CD8-positive, alpha-beta memory T cell (primary cell): ENCODE measurements around the gene DNAJB1. TPM values are rescaled to one million over a fixed set of nuclear protein-coding genes. Genes with fewer than 3 reads are reported as not detected.
"Not testable (repeated sequence)": the region's sequence is repeated elsewhere in the genome, so short reads cannot be mapped to it uniquely, and the experiment has no call there.

Source experiments
- CTCF ChIA-PET: fragments of 350-600 bp; sonication (Branson Sonifier 250); formaldehyde crosslinking; loops from one replicate; lab custom pipeline; 2021; ENCODE audit warnings: antibody characterized with exemption; lab: Charles Lee
- POLR2A ChIA-PET: fragments of 350-600 bp; sonication (Branson Sonifier 250); formaldehyde crosslinking; loops from one replicate; lab custom pipeline; 2021; ENCODE audit warnings: antibody characterized with exemption; lab: Charles Lee
- DNase-seq, 5 donors: peaks; one replicate each; pipeline versions ENCODE4 v3.0.0 to v3.0.0-alpha.2; 2020 to 2022; ENCODE audit warnings: mixed read lengths in 1 of 5
- H3K27ac ChIP-seq: one replicate; pipeline ENCODE4 v1.7.0; 2013; ENCODE audit warnings: low read depth, mild to moderate bottlenecking, low read length, moderate library complexity
- H3K27me3 ChIP-seq: 2 replicates; pipeline ENCODE4 v1.7.0; 2013; ENCODE audit warnings: low read length, mild to moderate bottlenecking; ENCODE audit not compliant: insufficient read depth, poor library complexity, severe bottlenecking
- H3K36me3 ChIP-seq: 2 replicates; pipeline ENCODE4 v1.7.0; 2013; ENCODE audit warnings: mild to moderate bottlenecking, low read length, moderate library complexity; ENCODE audit not compliant: insufficient read depth
- H3K4me1 ChIP-seq: 2 replicates; pipeline ENCODE4 v1.7.0; 2013; ENCODE audit warnings: mild to moderate bottlenecking, low read length, moderate library complexity; ENCODE audit not compliant: insufficient read depth
- H3K4me3 ChIP-seq: 2 replicates; pipeline ENCODE4 v1.7.0; 2013; ENCODE audit warnings: mild to moderate bottlenecking, low read length
- H3K9me3 ChIP-seq: 2 replicates; pipeline ENCODE4 v1.7.0; 2013; ENCODE audit warnings: mild to moderate bottlenecking, low read length
- H3K27ac Mint-ChIP-seq, 8 donors: one replicate each; pipeline ENCODE4 v1.8.0; 2020 to 2021; ENCODE audit warnings: mixed read lengths in 8 of 8, mild to moderate bottlenecking in 6 of 8, inconsistent platforms in 3 of 8, moderate library complexity in 3 of 8
- H3K27me3 Mint-ChIP-seq, 2 donors: one replicate each; pipeline ENCODE4 v1.8.0; 2020 to 2021; ENCODE audit warnings: mixed read lengths in 2 of 2, mild to moderate bottlenecking in 1 of 2, moderate library complexity in 1 of 2
- H3K36me3 Mint-ChIP-seq, 3 donors: one replicate each; pipeline ENCODE4 v1.8.0; 2020 to 2021; ENCODE audit warnings: mixed read lengths in 3 of 3, inconsistent platforms in 1 of 3, mild to moderate bottlenecking in 1 of 3
- H3K4me1 Mint-ChIP-seq, 3 donors: one replicate each; pipeline ENCODE4 v1.8.0; 2020 to 2021; ENCODE audit warnings: mixed read lengths in 3 of 3, inconsistent platforms in 1 of 3, mild to moderate bottlenecking in 1 of 3
- H3K4me3 Mint-ChIP-seq, 7 donors: one replicate each; pipeline ENCODE4 v1.8.0; 2020 to 2021; ENCODE audit warnings: mixed read lengths in 7 of 7, mild to moderate bottlenecking in 6 of 7, moderate library complexity in 4 of 7, inconsistent platforms in 2 of 7
- H3K9me3 Mint-ChIP-seq, 5 donors: one replicate each; pipeline ENCODE4 v1.8.0; 2020 to 2022; ENCODE audit warnings: mixed read lengths in 5 of 5, mild to moderate bottlenecking in 3 of 5, moderate library complexity in 2 of 5, inconsistent platforms in 1 of 5
- polyA plus RNA-seq: library from polyadenylated mRNA; unstranded; fragments of 300-500 nt; fragmentation: Illumina TruSeq; gene quantifications from one replicate; pipeline ENCODE4 v1.2.3, GENCODE V29; 2021
- total RNA-seq, 2 experiments: library from RNA; stranded (reverse); gene quantifications; one replicate each; pipeline ENCODE4 v1.2.3, GENCODE V29; 2021

The DNAJB1 gene
- total RNA-seq: 100 to 1,000 TPM in 1 of 2 experiments, 10 to 100 TPM in 1; 98.6 to 103 TPM
- 385 TPM for polyA plus RNA-seq

DNA sequence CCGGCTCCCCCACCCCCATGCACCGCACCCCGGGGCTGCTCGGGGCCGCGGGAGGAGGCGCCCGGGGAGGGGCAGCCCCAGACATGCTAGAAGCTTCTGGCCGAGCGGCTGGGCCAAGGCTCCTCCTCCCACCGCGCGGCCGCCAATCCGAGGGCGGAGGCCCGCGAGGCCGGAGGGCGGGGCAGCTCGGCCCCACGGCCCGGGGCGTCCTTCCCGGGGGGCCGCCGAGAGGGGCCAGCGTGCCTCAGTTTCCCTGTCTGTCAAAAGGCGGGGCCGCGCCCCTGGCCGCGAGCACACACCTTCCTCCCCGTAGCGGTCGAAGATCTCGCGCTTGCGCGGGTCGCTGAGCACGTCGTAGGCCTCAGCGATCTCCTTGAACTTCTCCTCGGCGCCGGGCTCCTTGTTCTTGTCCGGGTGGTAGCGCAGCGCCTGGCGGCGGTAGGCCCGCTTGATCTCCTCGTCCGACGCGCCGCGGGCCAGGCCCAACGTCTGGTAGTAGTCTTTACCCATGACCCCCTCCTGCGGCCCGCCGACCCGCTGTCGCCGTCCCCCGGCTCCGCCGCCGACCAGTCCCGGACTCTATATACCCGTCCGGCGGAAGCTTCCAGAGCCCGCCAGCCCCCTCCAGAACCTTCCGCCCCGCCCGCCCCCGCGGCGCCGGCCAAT lies at the start of gene DNAJB1:
DNAJB1 (minus strand) TSS at position 558 of the 666 bp plus-strand sequence; CDS start at position 510, 48 bp downstream.
- peak; percentile 55 to 77 (median 70) for DNase-seq
- H3K27me3 ChIP-seq: no peaks in the 10 kb centered on the region
- peaks cover 35% of the 10 kb centered on the region for H3K36me3 ChIP-seq
- peak within 1 kb of the TSS; percentile 94 to 98 (median 96) for H3K4me3 Mint-ChIP-seq
- ChIA-PET POLR2A (interaction anchor here (0.6 to 9.7 kb wide), 17 partner anchors 7 to 725 kb away, joined by 3 to 175 read pairs (median 5); partner anchors contain the start of genes ASF1B, GIPC1, NDUFB7 and RFX1), CTCF (interaction anchor here (1.1 to 6.2 kb wide), 7 partner anchors 11 to 53 kb away, joined by 3 to 65 read pairs (median 5); partner anchors contain the start of gene NDUFB7)
- peaks cover 71 to 73% (median 72%) of the 10 kb centered on the region in 3 donors for H3K4me1 Mint-ChIP-seq
- H3K36me3 Mint-ChIP-seq: peaks cover 17 to 50% (median 25%) of the 10 kb centered on the region in 3 donors
- peak within 1 kb of the TSS; percentile 98 for H3K27ac ChIP-seq
- no peaks in the 10 kb centered on the region for H3K9me3 Mint-ChIP-seq
- H3K27me3 Mint-ChIP-seq: peaks cover 0 to 13% of the 10 kb centered on the region in 2 donors
- peak within 1 kb of the TSS; percentile 98 for H3K4me3 ChIP-seq
- no peaks in the 10 kb centered on the region for H3K9me3 ChIP-seq
- peaks cover 80% of the 10 kb centered on the region for H3K4me1 ChIP-seq
- peak within 1 kb of the TSS; percentile 96 to 99 (median 97) for H3K27ac Mint-ChIP-seq

DNA sequence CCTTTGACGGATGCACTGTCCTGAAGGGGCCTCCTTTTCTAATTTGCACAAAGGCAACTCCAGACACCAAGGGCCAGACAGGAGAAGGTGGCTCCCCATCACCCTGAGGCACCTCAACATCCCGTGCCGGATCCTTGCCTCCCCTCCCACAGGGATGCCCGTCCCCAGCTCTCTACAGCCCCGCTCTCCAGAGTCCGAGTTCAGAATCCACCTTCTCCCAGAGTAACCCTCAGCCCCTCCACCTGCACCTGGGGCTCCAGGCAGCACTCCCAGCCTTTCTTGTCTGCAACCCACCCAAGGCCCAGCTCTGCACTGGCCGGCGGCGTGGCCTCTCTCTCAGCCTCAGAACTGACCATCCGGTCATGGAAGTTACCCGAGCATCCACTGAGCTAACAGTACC lies 48.9 kb upstream of the DNAJB1 start:
- Mint-ChIP-seq H3K4me1 (peaks cover 38 to 68% (median 43%) of the 10 kb centered on the region in 3 donors), H3K27ac (peak overlapping the region; percentile 40 to 91 (median 77)), H3K9me3 (no peaks in the 10 kb centered on the region), H3K4me3 (peak overlapping the region in 4 of 7 donors; percentile 29 to 72 (median 43)), H3K36me3 (peaks cover 0 to 57% (median 3%) of the 10 kb centered on the region in 3 donors), H3K27me3 (no peaks in the 10 kb centered on the region)
- Histone ChIP-seq H3K4me1 (peaks cover 26% of the 10 kb centered on the region), H3K9me3 (no peaks in the 10 kb centered on the region), H3K27me3 (no peaks in the 10 kb centered on the region), H3K36me3 (peaks cover 14% of the 10 kb centered on the region), H3K27ac (no peak overlapping the region), H3K4me3 (no peak overlapping the region)
- CTCF ChIA-PET: interaction anchor here (1.2 to 1.6 kb wide), 2 partner anchors 10 to 89 kb away, joined by 3 to 6 read pairs; no protein-coding TSS in a partner anchor
- POLR2A ChIA-PET: no interaction called here
- DNase-seq: no peak

DNA sequence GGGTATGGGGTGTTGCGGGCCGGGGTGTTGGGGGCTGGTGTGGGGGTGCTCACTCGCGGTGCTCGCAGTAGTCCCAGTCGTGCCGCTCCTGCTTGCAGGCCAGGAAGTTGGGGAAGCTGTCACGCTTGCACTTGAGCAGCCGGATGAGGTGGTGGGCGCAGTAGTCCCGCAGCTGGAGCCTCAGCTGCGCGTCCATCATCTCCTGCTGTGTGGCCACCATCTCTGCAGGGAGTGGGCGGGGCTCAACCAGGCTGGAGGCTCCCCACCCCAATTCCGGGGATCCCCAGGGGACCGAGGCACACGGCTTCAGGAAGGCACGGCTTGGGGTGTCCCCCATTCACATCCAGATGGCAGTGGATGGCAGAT lies 48.5 kb upstream of the DNAJB1 start:
- Mint-ChIP-seq H3K4me1 (peaks cover 36 to 68% (median 41%) of the 10 kb centered on the region in 3 donors), H3K36me3 (peaks cover 0 to 55% (median 3%) of the 10 kb centered on the region in 3 donors), H3K4me3 (peak overlapping the region in 2 of 7 donors; percentile 22 to 50), H3K27ac (peak overlapping the region in 6 of 8 donors; percentile 24 to 92 (median 77)), H3K27me3 (no peaks in the 10 kb centered on the region), H3K9me3 (no peaks in the 10 kb centered on the region)
- DNase-seq: peak in 1 of 5 donors; percentile 23
- no peak overlapping the region for H3K4me3 ChIP-seq
- ChIA-PET POLR2A (no interaction called here), CTCF (interaction anchor here (1.2 kb wide), 1 partner anchor 88 kb away, joined by 3 read pairs; no protein-coding TSS in a partner anchor)
- H3K27ac ChIP-seq: no peak overlapping the region
- peaks cover 14% of the 10 kb centered on the region for H3K36me3 ChIP-seq
- H3K27me3 ChIP-seq: no peaks in the 10 kb centered on the region
- H3K9me3 ChIP-seq: no peaks in the 10 kb centered on the region
- H3K4me1 ChIP-seq: peaks cover 26% of the 10 kb centered on the region

DNA sequence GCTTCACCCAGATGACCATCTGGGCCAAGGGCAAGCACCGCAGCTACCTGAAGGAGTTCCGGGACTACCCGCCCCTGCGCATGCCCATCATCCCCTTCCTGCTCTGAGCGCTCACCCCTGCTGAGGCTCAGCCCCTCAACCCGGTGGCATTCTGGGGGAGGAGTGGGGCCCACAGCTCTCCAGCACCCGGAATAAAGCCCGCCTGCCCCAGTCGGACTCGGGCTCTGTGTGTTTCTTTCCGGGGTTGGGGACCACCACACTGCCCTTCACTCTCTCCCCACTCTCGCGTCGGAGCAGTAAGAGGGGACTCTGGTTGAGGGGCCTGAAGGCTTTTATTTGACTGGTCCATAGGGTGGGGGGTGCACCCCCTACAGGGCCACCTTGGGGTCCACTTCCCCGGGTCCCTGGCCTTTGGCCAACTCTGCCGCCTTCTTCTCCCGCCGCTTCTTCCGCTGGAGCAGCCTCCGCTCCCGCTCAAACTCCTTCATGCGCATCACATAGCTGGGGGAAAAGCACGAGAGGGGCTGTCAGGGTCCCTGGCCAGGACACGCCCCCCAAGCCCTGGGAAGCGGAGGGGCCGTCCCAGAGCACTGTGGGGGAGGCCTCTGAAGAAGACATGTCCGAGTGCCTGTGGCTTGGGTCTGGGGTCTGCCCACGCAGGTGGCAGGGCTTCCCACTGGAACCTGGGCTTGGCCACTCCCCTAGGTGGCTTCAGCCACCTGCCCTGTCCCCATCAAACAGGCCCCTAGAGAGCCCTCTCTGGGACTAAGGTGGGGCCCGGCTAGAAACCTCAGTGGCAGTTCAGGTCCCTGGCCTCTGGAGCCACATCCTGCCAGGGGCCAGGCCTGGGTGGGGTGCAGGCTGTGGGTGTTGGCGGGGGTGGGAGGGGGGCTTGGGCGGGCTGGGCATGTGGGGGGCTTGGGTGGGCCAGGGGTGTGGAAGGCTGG lies 47.8 kb upstream of the DNAJB1 start:
- Mint-ChIP-seq H3K4me1 (peaks cover 33 to 64% (median 39%) of the 10 kb centered on the region in 3 donors), H3K4me3 (peak overlapping the region in 1 of 7 donors; percentile 54), H3K9me3 (no peaks in the 10 kb centered on the region), H3K36me3 (peaks cover 0 to 53% (median 3%) of the 10 kb centered on the region in 3 donors), H3K27me3 (no peaks in the 10 kb centered on the region), H3K27ac (peak overlapping the region in 5 of 8 donors; percentile 47 to 92 (median 75))
- DNase-seq: no peak
- no peak overlapping the region for H3K4me3 ChIP-seq
- peaks cover 14% of the 10 kb centered on the region for H3K36me3 ChIP-seq
- no peak overlapping the region for H3K27ac ChIP-seq
- CTCF ChIA-PET: interaction anchor here (1.6 kb wide), 1 partner anchor 9 kb away, joined by 3 read pairs; no protein-coding TSS in a partner anchor
- H3K27me3 ChIP-seq: no peaks in the 10 kb centered on the region
- POLR2A ChIA-PET: no interaction called here
- peaks cover 28% of the 10 kb centered on the region for H3K4me1 ChIP-seq
- no peaks in the 10 kb centered on the region for H3K9me3 ChIP-seq

DNA sequence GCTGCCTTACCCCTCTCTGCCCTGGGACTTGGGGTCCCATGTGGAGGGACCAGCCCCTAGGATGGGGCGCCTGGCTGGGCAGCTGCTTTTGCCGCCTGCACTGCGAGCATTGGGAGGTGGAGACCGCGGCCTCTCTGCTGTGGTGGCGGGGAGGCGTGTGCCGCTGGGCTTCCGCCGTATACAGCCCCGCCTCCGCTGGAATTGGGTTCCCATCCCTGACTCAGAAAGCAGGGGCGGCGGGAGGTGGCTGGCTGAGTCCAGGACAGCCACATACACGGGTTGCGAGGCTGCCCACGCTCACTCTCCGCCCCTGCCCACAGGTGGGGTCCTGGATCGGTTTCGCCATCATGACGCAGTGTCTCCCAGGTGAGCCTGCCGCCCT lies 47.1 kb upstream of the DNAJB1 start:
- Histone ChIP-seq H3K27ac (no peak overlapping the region), H3K27me3 (no peaks in the 10 kb centered on the region), H3K9me3 (no peaks in the 10 kb centered on the region), H3K36me3 (peaks cover 14% of the 10 kb centered on the region), H3K4me1 (peaks cover 28% of the 10 kb centered on the region), H3K4me3 (no peak overlapping the region)
- H3K4me3 Mint-ChIP-seq: peak overlapping the region in 1 of 7 donors; percentile 27
- no peaks in the 10 kb centered on the region for H3K27me3 Mint-ChIP-seq
- H3K4me1 Mint-ChIP-seq: peaks cover 30 to 63% (median 36%) of the 10 kb centered on the region in 3 donors
- ChIA-PET POLR2A (no interaction called here), CTCF (interaction anchor here (1.6 kb wide), 1 partner anchor 8 kb away, joined by 3 read pairs; no protein-coding TSS in a partner anchor)
- no peak overlapping the region for H3K27ac Mint-ChIP-seq
- peaks cover 0 to 53% (median 3%) of the 10 kb centered on the region in 3 donors for H3K36me3 Mint-ChIP-seq
- DNase-seq: no peak
- H3K9me3 Mint-ChIP-seq: no peaks in the 10 kb centered on the region

DNA sequence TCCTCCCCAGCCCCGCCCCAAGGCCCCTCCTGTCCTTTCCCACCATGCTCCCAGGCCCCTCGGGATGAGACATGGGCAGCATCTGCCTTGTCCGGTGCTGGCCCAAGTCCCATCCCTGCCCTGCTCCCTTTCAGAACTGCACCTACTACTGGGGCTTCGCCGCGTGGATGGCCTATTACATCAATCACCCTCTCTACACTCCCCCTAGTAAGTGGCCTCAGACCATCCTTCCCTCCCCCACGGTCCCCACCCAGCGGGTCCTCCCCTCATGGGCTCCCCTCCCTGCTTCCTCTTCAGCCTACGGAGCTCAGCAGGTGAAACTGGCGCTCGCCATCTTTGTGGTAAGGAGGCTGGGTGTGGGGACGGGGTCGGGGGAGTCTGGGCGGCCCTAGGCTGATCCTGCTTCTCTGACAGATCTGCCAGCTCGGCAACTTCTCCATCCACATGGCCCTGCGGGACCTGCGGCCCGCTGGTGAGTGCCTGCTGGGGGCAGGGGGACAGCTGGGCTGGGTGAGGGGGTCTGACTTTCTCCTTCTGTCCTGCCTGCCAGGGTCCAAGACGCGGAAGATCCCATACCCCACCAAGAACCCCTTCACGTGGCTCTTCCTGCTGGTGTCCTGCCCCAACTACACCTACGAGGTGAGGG lies 46.6 kb upstream of the DNAJB1 start:
- POLR2A ChIA-PET: not testable (repeated sequence)

More for the DNA sequence above, 46.6 kb upstream of the DNAJB1 start:
- not testable (repeated sequence) for H3K27ac ChIP-seq, H3K9me3 ChIP-seq, H3K4me3 ChIP-seq, H3K27me3 Mint-ChIP-seq, H3K27me3 ChIP-seq, DNase-seq, H3K9me3 Mint-ChIP-seq
- peaks cover 14% of the 10 kb centered on the region for H3K36me3 ChIP-seq
- H3K4me1 ChIP-seq: peaks cover 30% of the 10 kb centered on the region
- Mint-ChIP-seq H3K27ac (peak overlapping the region in 3 of 8 donors; percentile 42 to 79 (median 61)), H3K4me3 (peak overlapping the region in 1 of 7 donors; percentile 18), H3K36me3 (peaks cover 0 to 53% (median 3%) of the 10 kb centered on the region in 3 donors), H3K4me1 (peaks cover 31 to 64% (median 36%) of the 10 kb centered on the region in 3 donors)
- CTCF ChIA-PET: interaction anchor here (1.6 kb wide), 1 partner anchor 8 kb away, joined by 3 read pairs; no protein-coding TSS in a partner anchor
